WTC11 (cell line): ENCODE results near the gene PRDM1. TPM values are rescaled to one million over a fixed set of nuclear protein-coding genes. Genes with fewer than 3 reads are reported as not detected.

Experiments
- ATAC-seq: fragments of 200-7000 bp; cut with Tn5 transposase; 2 replicates; pipeline ENCODE4 v1.10.0; 2021; ENCODE audit warnings: mild to moderate bottlenecking, moderate library complexity
- CTCF ChIA-PET: fragments of 300-600 bp; sonication (Branson Sonifier 250); formaldehyde crosslinking; loops from one replicate; lab custom pipeline; 2021; ENCODE audit warnings: antibody characterized with exemption; lab: Charles Lee
- POLR2A ChIA-PET: fragments of 350-600 bp; sonication (Branson Sonifier 250); formaldehyde crosslinking; loops from one replicate; lab custom pipeline; 2021; ENCODE audit warnings: antibody characterized with exemption; lab: Charles Lee
- DNase-seq: peaks from one replicate; pipeline ENCODE4 v3.0.0; 2021; ENCODE audit warnings: low spot score
- H3K27ac Mint-ChIP-seq: 2 replicates; pipeline ENCODE4 v1.8.0; 2021; ENCODE audit warnings: mixed read lengths
- H3K27me3 Mint-ChIP-seq: 2 replicates; pipeline ENCODE4 v1.8.0; 2021; ENCODE audit warnings: low read depth, mild to moderate bottlenecking, moderate library complexity, mixed read lengths
- H3K36me3 Mint-ChIP-seq: 2 replicates; pipeline ENCODE4 v1.8.0; 2021; ENCODE audit warnings: mixed read lengths
- H3K4me1 Mint-ChIP-seq: 2 replicates; pipeline ENCODE4 v1.8.0; 2022; ENCODE audit warnings: mixed read lengths
- H3K4me3 Mint-ChIP-seq: 2 replicates; pipeline ENCODE4 v1.8.0; 2021; ENCODE audit warnings: mild to moderate bottlenecking, moderate library complexity, mixed read lengths
- H3K9me3 Mint-ChIP-seq: 2 replicates; pipeline ENCODE4 v1.8.0; 2021; ENCODE audit warnings: mixed read lengths
- AR ChIP-seq: fragments of 250-450 bp; sonication (Bioruptor Pico); IDR thresholded peaks from 2 replicates; pipeline ENCODE4 v1.9.0; 2021; ENCODE audit warnings: mild to moderate bottlenecking
- ARID4B ChIP-seq: sonication (generic); formaldehyde crosslinking; IDR thresholded peaks from 2 replicates; pipeline ENCODE4 v1.8.0; 2023; ENCODE audit warnings: missing genetic modification reagents, mild to moderate bottlenecking, borderline replicate concordance
- ATF1 ChIP-seq: sonication (generic); formaldehyde crosslinking; IDR thresholded peaks from 2 replicates; pipeline ENCODE4 v1.8.1; 2023; ENCODE audit warnings: mild to moderate bottlenecking, moderate library complexity, missing genetic modification reagents
- ATF2 ChIP-seq: sonication (generic); formaldehyde crosslinking; IDR thresholded peaks from 2 replicates; pipeline ENCODE4 v1.8.1; 2022; ENCODE audit warnings: low read depth, missing genetic modification reagents, borderline replicate concordance
- ATF3 ChIP-seq: sonication (generic); formaldehyde crosslinking; conservative IDR thresholded peaks from 2 replicates; pipeline ENCODE4 v1.8.1; 2022; ENCODE audit warnings: mild to moderate bottlenecking, missing genetic modification reagents
- ATF6 ChIP-seq: sonication (generic); formaldehyde crosslinking; IDR thresholded peaks from 2 replicates; pipeline ENCODE4 v1.8.1; 2023; ENCODE audit warnings: mild to moderate bottlenecking, missing genetic modification reagents
- FOXP1 ChIP-seq: sonication (generic); formaldehyde crosslinking; IDR thresholded peaks from 2 replicates; pipeline ENCODE4 v1.8.0; 2022; ENCODE audit warnings: missing genetic modification reagents, mild to moderate bottlenecking, moderate library complexity, borderline replicate concordance
- GRHL2 ChIP-seq: fragments of 250-450 bp; sonication (Bioruptor Pico); IDR thresholded peaks from 2 replicates; pipeline ENCODE4 v1.8.0; 2022; ENCODE audit warnings: mild to moderate bottlenecking, moderate library complexity; ENCODE audit not compliant: insufficient replicate concordance, severe bottlenecking
- HMGA2 ChIP-seq: fragments of 250-450 bp; sonication (Bioruptor Pico); IDR thresholded peaks from 2 replicates; pipeline ENCODE4 v1.4.0; 2021; ENCODE audit warnings: mild to moderate bottlenecking, moderate library complexity
- MXD4 ChIP-seq: fragments of 250-450 bp; sonication (Bioruptor Pico); IDR thresholded peaks from 2 replicates; pipeline ENCODE4 v1.8.0; 2021; ENCODE audit warnings: mild to moderate bottlenecking, moderate library complexity, borderline replicate concordance
- NFATC4 ChIP-seq: fragments of 250-450 bp; sonication (Bioruptor Pico); IDR thresholded peaks from 2 replicates; pipeline ENCODE4 v1.9.0; 2021; ENCODE audit warnings: mild to moderate bottlenecking
- PREB ChIP-seq: sonication (generic); formaldehyde crosslinking; IDR thresholded peaks from 2 replicates; pipeline ENCODE4 v1.8.1; 2022; ENCODE audit warnings: mild to moderate bottlenecking, missing genetic modification reagents, moderate library complexity, borderline replicate concordance
- SOX15 ChIP-seq: fragments of 250-450 bp; sonication (Bioruptor Pico); IDR thresholded peaks from 2 replicates; pipeline ENCODE4 v1.9.0; 2021; ENCODE audit warnings: mild to moderate bottlenecking
- STAT6 ChIP-seq: sonication (generic); formaldehyde crosslinking; conservative IDR thresholded peaks from 2 replicates; pipeline ENCODE4 v1.8.1; 2023; ENCODE audit warnings: mild to moderate bottlenecking, low read depth, missing genetic modification reagents, moderate library complexity
- TEAD4 ChIP-seq: sonication (generic); formaldehyde crosslinking; IDR thresholded peaks from 2 replicates; pipeline ENCODE4 v1.8.0; 2022; ENCODE audit warnings: mild to moderate bottlenecking, missing genetic modification reagents
- TP53 ChIP-seq: sonication (generic); formaldehyde crosslinking; IDR thresholded peaks from 2 replicates; pipeline ENCODE4 v1.8.1; 2023; ENCODE audit warnings: mild to moderate bottlenecking, missing genetic modification reagents
- ZNF263 ChIP-seq: sonication (generic); formaldehyde crosslinking; IDR thresholded peaks from 2 replicates; pipeline ENCODE4 v1.8.1; 2022; ENCODE audit warnings: low read depth, mild to moderate bottlenecking, moderate library complexity, missing genetic modification reagents
- ZNF423 ChIP-seq: fragments of 250-450 bp; sonication (Bioruptor Pico); IDR thresholded peaks from 2 replicates; pipeline ENCODE4 v2.1.2; 2022; ENCODE audit warnings: mild to moderate bottlenecking, moderate library complexity
- ZNF671 ChIP-seq: fragments of 250-450 bp; sonication (Bioruptor Pico); IDR thresholded peaks from 2 replicates; pipeline ENCODE4 v1.8.0; 2021; ENCODE audit warnings: mild to moderate bottlenecking
- total RNA-seq: library from RNA; stranded (reverse); gene quantifications from 3 replicates; pipeline ENCODE4 v1.2.3, GENCODE V29; 2021

PRDM1 gene
- total RNA-seq, 1 experiment from 2014 or later = 1.8 TPM

GRCh38 chr6:106086814-106087175, 659 bp downstream of the PRDM1 start:
- Mint-ChIP-seq H3K27ac (no peak overlapping the region), H3K4me3 (peak overlapping the region; percentile 82), H3K9me3 (no peaks in the 10 kb centered on the region), H3K4me1 (peaks cover 43% of the 10 kb centered on the region)
- ChIA-PET CTCF (interaction anchor here (0.6 to 2.7 kb wide), 7 partner anchors 36 to 786 kb away, joined by 3 to 26 read pairs (median 4); partner anchors contain the start of gene PREP), POLR2A (no interaction called here)
- TF ChIP-seq ARID4B (CRISPR knock-in tag) (no peak), ATF2 (CRISPR knock-in tag) (no peak), NFATC4 (CRISPR knock-in tag) (no peak), ATF3 (CRISPR knock-in tag) (no peak), HMGA2 (CRISPR knock-in tag) (no peak), FOXP1 (CRISPR knock-in tag) (no peak), ATF1 (CRISPR knock-in tag) (no peak), MXD4 (CRISPR knock-in tag) (no peak), GRHL2 (CRISPR knock-in tag) (no peak), SOX15 (CRISPR knock-in tag) (no peak), STAT6 (CRISPR knock-in tag) (no peak), AR (CRISPR knock-in tag) (no peak), TP53 (no peak), ATF6 (CRISPR knock-in tag) (no peak), ZNF423 (no peak), ZNF671 (no peak), TEAD4 (CRISPR knock-in tag) (no peak), ZNF263 (no peak), PREB (CRISPR knock-in tag) (no peak)
- TF ChIP-seq, all 79 proteins: peak for 0
- peaks cover 26% of the 10 kb centered on the region for H3K27me3 Mint-ChIP-seq
- DNase-seq (no peak), ATAC-seq (no peak)
- no peaks in the 10 kb centered on the region for H3K36me3 Mint-ChIP-seq
